Stimulated activated CD4-positive, alpha-beta T cell treated with anti-CD3 and anti-CD28 coated beads, Interleukin-4, amount 100 ng/mL, for 48 hours (primary cell): ENCODE measurements around the gene SHROOM3.
"Not testable (repeated sequence)": the region's sequence is repeated elsewhere in the genome, so short reads cannot be mapped to it uniquely, and the experiment has no call there.

Experiments used
- DNase-seq, 2 donors: peaks; one replicate each; pipeline ENCODE4 v3.0.0-alpha.2; 2020; ENCODE audit warnings: low read depth in 2 of 2

The SHROOM3 gene

GRCh38 chr4:76594173-76594572 is 159.1 kb downstream of the SHROOM3 start:
- DNase-seq: no peak

- DNase-seq: no peak
Measured at GRCh38 chr4:76595435-76595834, 160.4 kb downstream of the SHROOM3 start.

- no peak for DNase-seq
Measured at GRCh38 chr4:76596713-76597112, 161.7 kb downstream of the SHROOM3 start.

- no peak for DNase-seq
Measured at GRCh38 chr4:76597423-76597979, 162.5 kb downstream of the SHROOM3 start.

- no peak for DNase-seq
Measured at GRCh38 chr4:76600447-76600846, 165.4 kb downstream of the SHROOM3 start.

- no peak for DNase-seq
Measured at GRCh38 chr4:76601791-76602190, 166.8 kb downstream of the SHROOM3 start.

- DNase-seq: no peak
Measured at GRCh38 chr4:76605099-76605563, 170.1 kb downstream of the SHROOM3 start.

- DNase-seq: no peak
Measured at GRCh38 chr4:76606645-76607265, 171.7 kb downstream of the SHROOM3 start.

GRCh38 chr4:76607266-76607799 is 172.3 kb downstream of the SHROOM3 start:
- DNase-seq: no peak

GRCh38 chr4:76607846-76608245 is 172.8 kb downstream of the SHROOM3 start:
- no peak for DNase-seq

GRCh38 chr4:76608549-76608948 is 173.5 kb downstream of the SHROOM3 start:
- DNase-seq: not testable (repeated sequence)

GRCh38 chr4:76610751-76611547 is 175.9 kb downstream of the SHROOM3 start:
- no peak for DNase-seq

GRCh38 chr4:76611616-76612207 is 176.7 kb downstream of the SHROOM3 start:
- DNase-seq: no peak

GRCh38 chr4:76614589-76614988 is 179.6 kb downstream of the SHROOM3 start:
- no peak for DNase-seq

- no peak for DNase-seq
Measured at GRCh38 chr4:76615999-76616398, 181.0 kb downstream of the SHROOM3 start.

GRCh38 chr4:76616526-76616925 is 181.5 kb downstream of the SHROOM3 start:
- no peak for DNase-seq

- no peak for DNase-seq
Measured at GRCh38 chr4:76620723-76621468, 185.9 kb downstream of the SHROOM3 start.

- no peak for DNase-seq
Measured at GRCh38 chr4:76622126-76622525, 187.1 kb downstream of the SHROOM3 start.

GRCh38 chr4:76622717-76623116 is 187.7 kb downstream of the SHROOM3 start:
- DNase-seq: no peak

- DNase-seq: no peak
Measured at GRCh38 chr4:76623217-76624045, 188.4 kb downstream of the SHROOM3 start.

- DNase-seq: no peak
Measured at GRCh38 chr4:76624241-76624681, 189.2 kb downstream of the SHROOM3 start.
